HepG2 (cell line): ENCODE results near the gene CIART. TPM values are rescaled to one million over a fixed set of nuclear protein-coding genes. Genes with fewer than 3 reads are reported as not detected.
A peak's percentile ranks its signal among the peaks of the same experiment; 100 is the strongest.

ENCODE experiments used
- FIP1L1 ChIP-seq: fragments of 200-400 bp; formaldehyde crosslinking; IDR thresholded peaks from 2 replicates; pipeline ENCODE4 v1.6.1; 2018; ENCODE audit warnings: low read depth, mild to moderate bottlenecking, low read length, moderate library complexity, borderline replicate concordance; ENCODE audit not compliant: insufficient read depth
- FOXA1 ChIP-seq, 2 experiments: fragments of 450-650 bp in 1 of 2; sonication (generic) in 1 of 2; formaldehyde crosslinking in 1 of 2; IDR thresholded peaks; 2 replicates each; pipeline versions ENCODE4 v1.4.0 to v1.6.1; 2016 to 2020; ENCODE audit warnings: missing genetic modification reagents in 1 of 2
- HDAC6 ChIP-seq: fragments of 200-600 bp; sonication (generic); IDR thresholded peaks from 2 replicates; pipeline ENCODE4 v1.7.0; 2017; ENCODE audit warnings: mild to moderate bottlenecking, antibody characterized with exemption, low read length, low read depth
- MYNN ChIP-seq: sonication (generic); formaldehyde crosslinking; IDR thresholded peaks from 2 replicates; pipeline ENCODE4 v1.4.0; 2020; ENCODE audit warnings: mild to moderate bottlenecking, low read depth, missing genetic modification reagents
- RXRA ChIP-seq: sonication (generic); formaldehyde crosslinking; IDR thresholded peaks from 2 replicates; pipeline ENCODE4 v1.5.1; 2020; ENCODE audit warnings: missing genetic modification reagents
- SIX4 ChIP-seq: sonication (generic); formaldehyde crosslinking; IDR thresholded peaks from 2 replicates; pipeline ENCODE4 v1.4.0; 2020; ENCODE audit warnings: missing genetic modification reagents
- SMAD3 ChIP-seq: sonication (generic); formaldehyde crosslinking; IDR thresholded peaks from 2 replicates; pipeline ENCODE4 v1.4.0; 2020; ENCODE audit warnings: missing genetic modification reagents
- STAT5B ChIP-seq: sonication (generic); formaldehyde crosslinking; IDR thresholded peaks from 2 replicates; pipeline ENCODE4 v1.4.0; 2020; ENCODE audit warnings: missing genetic modification reagents
- TOE1 ChIP-seq: sonication (generic); formaldehyde crosslinking; IDR thresholded peaks from 2 replicates; pipeline ENCODE4 v1.4.0; 2020; ENCODE audit warnings: mild to moderate bottlenecking, missing genetic modification reagents
- ZNF143 ChIP-seq: sonication (generic); formaldehyde crosslinking; IDR thresholded peaks from 2 replicates; pipeline ENCODE4 v1.4.0; 2020; ENCODE audit warnings: missing genetic modification reagents
- ZNF460 ChIP-seq: sonication (generic); formaldehyde crosslinking; IDR thresholded peaks from 2 replicates; pipeline ENCODE4 v1.5.1; 2020; ENCODE audit warnings: missing genetic modification reagents, mild to moderate bottlenecking, borderline replicate concordance
- ZNF546 ChIP-seq: sonication (generic); formaldehyde crosslinking; conservative IDR thresholded peaks from 2 replicates; pipeline ENCODE4 v1.8.1; 2023; ENCODE audit warnings: mild to moderate bottlenecking, missing genetic modification reagents
- ZNF550 ChIP-seq: sonication (generic); formaldehyde crosslinking; IDR thresholded peaks from 2 replicates; pipeline ENCODE4 v1.4.0; 2020; ENCODE audit warnings: mild to moderate bottlenecking, missing genetic modification reagents, borderline replicate concordance
- ZNF558 ChIP-seq: sonication (generic); formaldehyde crosslinking; IDR thresholded peaks from 2 replicates; pipeline ENCODE4 v1.9.0; 2022; ENCODE audit warnings: mild to moderate bottlenecking, missing genetic modification reagents, borderline replicate concordance
- ZNF616 ChIP-seq: sonication (generic); formaldehyde crosslinking; IDR thresholded peaks from 2 replicates; pipeline ENCODE4 v1.5.0; 2020; ENCODE audit warnings: low read depth, mild to moderate bottlenecking, missing genetic modification reagents
- ZNF619 ChIP-seq: sonication (generic); formaldehyde crosslinking; IDR thresholded peaks from 2 replicates; pipeline ENCODE4 v1.4.0; 2020; ENCODE audit warnings: mild to moderate bottlenecking, missing genetic modification reagents
- ZNF746 ChIP-seq: sonication (generic); formaldehyde crosslinking; IDR thresholded peaks from 2 replicates; pipeline ENCODE4 v1.8.0; 2022; ENCODE audit warnings: mild to moderate bottlenecking, missing genetic modification reagents
- ZNF766 ChIP-seq: sonication (generic); formaldehyde crosslinking; IDR thresholded peaks from 2 replicates; pipeline ENCODE4 v1.5.0; 2020; ENCODE audit warnings: missing genetic modification reagents, borderline replicate concordance
- polyA plus RNA-seq, 8 experiments: library from polyadenylated mRNA; depleted of rRNA in 3 of 8; stranded (reverse) in 7 of 8; unstranded in 1 of 8; fragments of >200 nt; fragmentation: Illumina TruSeq in 4 of 8; extraction: Trizol in 4 of 8; gene quantifications; 2 replicates each; pipeline versions ENCODE4 v1.2.1 to v1.2.3, GENCODE V29; 2011 to 2016; ENCODE audit warnings: low read depth in 4 of 8, missing spikeins in 1 of 8, mixed read lengths in 1 of 8; ENCODE audit not compliant: insufficient read depth in 1 of 8
- total RNA-seq, 5 experiments: library from RNA; depleted of rRNA; stranded (reverse); fragments of >200 nt; fragmentation: Illumina TruSeq; extraction: Trizol; gene quantifications; 2 replicates each; pipeline ENCODE4 v1.2.3, GENCODE V29; 2016; ENCODE audit warnings: low read depth in 1 of 5
- TF ChIP-seq, protein P1 (sequence below): sonication (generic); formaldehyde crosslinking; IDR thresholded peaks from 2 replicates; pipeline ENCODE4 v1.8.1; 2023; ENCODE audit warnings: mild to moderate bottlenecking, inconsistent platforms, moderate library complexity, missing genetic modification reagents, borderline replicate concordance
- TF ChIP-seq, protein P2 (sequence below): sonication (generic); formaldehyde crosslinking; conservative IDR thresholded peaks from 2 replicates; pipeline ENCODE4 v1.8.0; 2022; ENCODE audit warnings: mild to moderate bottlenecking, moderate library complexity, missing genetic modification reagents
- TF ChIP-seq, protein P3 (sequence below): sonication (generic); formaldehyde crosslinking; IDR thresholded peaks from 2 replicates; pipeline ENCODE4 v1.4.0; 2020; ENCODE audit warnings: mild to moderate bottlenecking, missing genetic modification reagents
- TF ChIP-seq, protein P4 (sequence below): IDR thresholded peaks from 2 replicates; pipeline ENCODE4 v1.6.1; 2016; ENCODE audit warnings: low read depth, control low read depth
- TF ChIP-seq, protein P5 (sequence below): sonication (generic); formaldehyde crosslinking; IDR thresholded peaks from 2 replicates; pipeline ENCODE4 v1.4.0; 2020; ENCODE audit warnings: missing genetic modification reagents

The CIART gene
- total and polyA plus RNA-seq, 2 of the 13 experiments (the other 11 are each of a cell fraction or from before 2014, with no cell fraction given): 0.58 TPM; not detected in 1

DNA sequence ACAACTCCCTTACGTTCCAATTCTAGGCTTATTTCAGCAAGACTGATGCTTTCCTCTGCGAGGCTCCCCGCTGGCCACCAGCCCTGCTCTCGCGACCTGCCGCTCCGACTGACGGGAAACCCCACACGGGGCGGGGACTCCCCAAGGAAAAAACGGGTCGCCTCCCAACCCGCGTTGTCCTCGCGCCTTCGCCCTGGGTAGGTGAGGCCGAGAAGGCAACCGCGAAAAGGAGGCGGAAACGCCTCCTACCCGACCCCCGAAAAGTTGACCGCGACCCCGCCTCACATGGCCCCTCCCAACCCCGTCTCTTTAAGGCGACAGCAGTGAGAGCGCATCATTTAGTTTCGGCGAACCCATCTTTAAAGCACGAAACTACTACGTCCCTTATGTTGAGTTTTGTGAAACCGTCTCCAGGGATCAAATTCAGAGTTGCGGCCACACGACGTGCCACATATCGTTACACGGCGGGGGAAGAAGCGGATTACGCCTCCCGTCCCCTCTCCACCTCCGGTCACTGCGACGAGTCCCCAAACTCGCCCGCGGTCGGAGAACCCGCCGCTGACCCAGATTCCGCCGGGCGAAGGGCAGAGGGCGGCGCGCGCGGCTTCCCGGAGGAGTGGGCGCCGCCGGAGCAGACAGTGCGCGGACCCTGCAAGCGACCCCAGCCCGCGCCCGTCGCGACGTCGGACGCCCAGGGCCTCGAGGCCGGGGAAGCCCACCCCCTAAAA, 47.6 kb upstream of the CIART start (continued):
- TF ChIP-seq ZNF558 (CRISPR knock-in tag) (no peak), ZNF619 (CRISPR knock-in tag) (0 out of 2 replicates have a peak, but pooled peaks have one; percentile 23), ZNF550 (CRISPR knock-in tag) (no peak), ZNF460 (no peak), HDAC6 (no peak), TOE1 (CRISPR knock-in tag) (no peak), FOXA1 (IDR thresholded peaks at IDR 0.05) (no peak), FOXA1 (CRISPR knock-in tag; IDR thresholded peaks at IDR 0.05) (no peak), RXRA (peak; percentile 45; the same call in 1 of the 2 replicates), SMAD3 (CRISPR knock-in tag) (no peak), ZNF616 (CRISPR knock-in tag) (no peak), STAT5B (CRISPR knock-in tag) (no peak), FIP1L1 (no peak), ZNF546 (CRISPR knock-in tag) (no peak), ZNF766 (CRISPR knock-in tag) (0 out of 2 replicates have a peak, but pooled peaks have one; percentile 16), ZNF143 (CRISPR knock-in tag) (peak; percentile 71), SIX4 (CRISPR knock-in tag) (no peak), ZNF746 (CRISPR knock-in tag) (peak; percentile 16; the same call in 1 of the 2 replicates), MYNN (CRISPR knock-in tag) (no peak)
- TF ChIP-seq, protein P1, sequence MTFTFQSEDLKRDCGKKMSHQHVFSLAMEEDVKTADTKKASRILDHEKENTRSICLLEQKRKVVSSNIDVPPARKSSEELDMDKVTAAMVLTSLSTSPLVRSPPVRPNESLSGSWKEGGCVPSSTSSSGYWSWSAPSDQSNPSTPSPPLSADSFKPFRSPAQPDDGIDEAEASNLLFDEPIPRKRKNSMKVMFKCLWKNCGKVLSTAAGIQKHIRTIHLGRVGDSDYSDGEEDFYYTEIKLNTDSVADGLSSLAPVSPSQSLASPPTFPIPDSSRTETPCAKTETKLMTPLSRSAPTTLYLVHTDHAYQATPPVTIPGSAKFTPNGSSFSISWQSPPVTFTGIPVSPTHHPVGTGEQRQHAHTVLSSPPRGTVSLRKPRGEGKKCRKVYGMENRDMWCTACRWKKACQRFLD: no peak
- TF ChIP-seq, protein P2, sequence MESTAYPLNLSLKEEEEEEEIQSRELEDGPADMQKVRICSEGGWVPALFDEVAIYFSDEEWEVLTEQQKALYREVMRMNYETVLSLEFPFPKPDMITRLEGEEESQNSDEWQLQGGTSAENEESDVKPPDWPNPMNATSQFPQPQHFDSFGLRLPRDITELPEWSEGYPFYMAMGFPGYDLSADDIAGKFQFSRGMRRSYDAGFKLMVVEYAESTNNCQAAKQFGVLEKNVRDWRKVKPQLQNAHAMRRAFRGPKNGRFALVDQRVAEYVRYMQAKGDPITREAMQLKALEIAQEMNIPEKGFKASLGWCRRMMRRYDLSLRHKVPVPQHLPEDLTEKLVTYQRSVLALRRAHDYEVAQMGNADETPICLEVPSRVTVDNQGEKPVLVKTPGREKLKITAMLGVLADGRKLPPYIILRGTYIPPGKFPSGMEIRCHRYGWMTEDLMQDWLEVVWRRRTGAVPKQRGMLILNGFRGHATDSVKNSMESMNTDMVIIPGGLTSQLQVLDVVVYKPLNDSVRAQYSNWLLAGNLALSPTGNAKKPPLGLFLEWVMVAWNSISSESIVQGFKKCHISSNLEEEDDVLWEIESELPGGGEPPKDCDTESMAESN (CRISPR knock-in tag): no peak
- TF ChIP-seq, protein P3, sequence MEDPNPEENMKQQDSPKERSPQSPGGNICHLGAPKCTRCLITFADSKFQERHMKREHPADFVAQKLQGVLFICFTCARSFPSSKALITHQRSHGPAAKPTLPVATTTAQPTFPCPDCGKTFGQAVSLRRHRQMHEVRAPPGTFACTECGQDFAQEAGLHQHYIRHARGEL (CRISPR knock-in tag): no peak
- TF ChIP-seq, protein P4, sequence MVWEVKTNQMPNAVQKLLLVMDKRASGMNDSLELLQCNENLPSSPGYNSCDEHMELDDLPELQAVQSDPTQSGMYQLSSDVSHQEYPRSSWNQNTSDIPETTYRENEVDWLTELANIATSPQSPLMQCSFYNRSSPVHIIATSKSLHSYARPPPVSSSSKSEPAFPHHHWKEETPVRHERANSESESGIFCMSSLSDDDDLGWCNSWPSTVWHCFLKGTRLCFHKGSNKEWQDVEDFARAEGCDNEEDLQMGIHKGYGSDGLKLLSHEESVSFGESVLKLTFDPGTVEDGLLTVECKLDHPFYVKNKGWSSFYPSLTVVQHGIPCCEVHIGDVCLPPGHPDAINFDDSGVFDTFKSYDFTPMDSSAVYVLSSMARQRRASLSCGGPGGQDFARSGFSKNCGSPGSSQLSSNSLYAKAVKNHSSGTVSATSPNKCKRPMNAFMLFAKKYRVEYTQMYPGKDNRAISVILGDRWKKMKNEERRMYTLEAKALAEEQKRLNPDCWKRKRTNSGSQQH (CRISPR knock-in tag): peak; percentile 26; the same call in 1 of the 2 replicates
- TF ChIP-seq, protein P5, sequence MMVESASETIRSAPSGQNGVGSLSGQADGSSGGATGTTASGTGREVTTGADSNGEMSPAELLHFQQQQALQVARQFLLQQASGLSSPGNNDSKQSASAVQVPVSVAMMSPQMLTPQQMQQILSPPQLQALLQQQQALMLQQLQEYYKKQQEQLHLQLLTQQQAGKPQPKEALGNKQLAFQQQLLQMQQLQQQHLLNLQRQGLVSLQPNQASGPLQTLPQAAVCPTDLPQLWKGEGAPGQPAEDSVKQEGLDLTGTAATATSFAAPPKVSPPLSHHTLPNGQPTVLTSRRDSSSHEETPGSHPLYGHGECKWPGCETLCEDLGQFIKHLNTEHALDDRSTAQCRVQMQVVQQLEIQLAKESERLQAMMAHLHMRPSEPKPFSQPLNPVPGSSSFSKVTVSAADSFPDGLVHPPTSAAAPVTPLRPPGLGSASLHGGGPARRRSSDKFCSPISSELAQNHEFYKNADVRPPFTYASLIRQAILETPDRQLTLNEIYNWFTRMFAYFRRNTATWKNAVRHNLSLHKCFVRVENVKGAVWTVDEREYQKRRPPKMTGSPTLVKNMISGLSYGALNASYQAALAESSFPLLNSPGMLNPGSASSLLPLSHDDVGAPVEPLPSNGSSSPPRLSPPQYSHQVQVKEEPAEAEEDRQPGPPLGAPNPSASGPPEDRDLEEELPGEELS (CRISPR knock-in tag): no peak; the same call in 1 of the 2 replicates
